H1 (cell line): ENCODE data around the gene PRKCSH. TPM values are rescaled to one million over a fixed set of nuclear protein-coding genes. Genes with fewer than 3 reads are reported as not detected.

Source experiments
- CTCF ChIA-PET: fragments of 300-600 bp; sonication (Branson Sonifier 250); formaldehyde crosslinking; loops from one replicate; lab custom pipeline; 2021; ENCODE audit not compliant: partially characterized antibody; lab: Charles Lee
- POLR2A ChIA-PET: fragments of 300-600 bp; sonication (Branson Sonifier 250); formaldehyde crosslinking; loops from one replicate; lab custom pipeline; 2021; ENCODE audit warnings: inconsistent platforms; ENCODE audit not compliant: partially characterized antibody; lab: Charles Lee
- DNase-seq, 2 experiments: peaks; one replicate each; pipeline versions ENCODE4 v3.0.0 to v3.0.0-alpha.2; 2010 to 2022; ENCODE audit warnings: low spot score in 2 of 2, low read depth in 1 of 2, mixed read lengths in 1 of 2
- FAIRE-seq: peaks from 2 replicates; lab custom pipeline; 2011; peaks lifted over from hg19 to GRCh38; lab: Jason Lieb, UNC
- H2AFZ ChIP-seq: 2 replicates; pipeline ENCODE4 v1.8.1; 2012; ENCODE audit warnings: low read length, inconsistent platforms
- H2AK5ac ChIP-seq: 2 replicates; pipeline ENCODE4 v1.6.1; 2013; ENCODE audit warnings: low read depth, low read length
- H2BK120ac ChIP-seq: replicated peaks from 2 replicates; pipeline ENCODE3; 2013; ENCODE audit warnings: low read depth, low read length, inconsistent platforms
- H2BK12ac ChIP-seq: 2 replicates; pipeline ENCODE4 v1.6.1; 2013; ENCODE audit warnings: low read depth, low read length
- H2BK15ac ChIP-seq: 2 replicates; pipeline ENCODE4 v1.6.1; 2013; ENCODE audit warnings: low read length
- H2BK20ac ChIP-seq: 2 replicates; pipeline ENCODE4 v1.6.1; 2013; ENCODE audit warnings: low read length
- H2BK5ac ChIP-seq: 2 replicates; pipeline ENCODE4 v1.6.1; 2013; ENCODE audit warnings: low read depth, low read length
- H3K14ac ChIP-seq: 2 replicates; pipeline ENCODE4 v1.6.1; 2013; ENCODE audit warnings: inconsistent platforms; ENCODE audit not compliant: insufficient read length
- H3K18ac ChIP-seq: 2 replicates; pipeline ENCODE4 v1.6.1; 2013; ENCODE audit warnings: low read length; ENCODE audit errors: extremely low read depth
- H3K23ac ChIP-seq: 2 replicates; pipeline ENCODE4 v1.6.1; 2013; ENCODE audit warnings: inconsistent platforms; ENCODE audit not compliant: insufficient read length
- H3K23me2 ChIP-seq: 2 replicates; pipeline ENCODE4 v1.6.1; 2013; ENCODE audit warnings: low read depth, low read length
- H3K27ac ChIP-seq: 2 replicates; pipeline ENCODE4 v1.6.1; 2011; ENCODE audit warnings: low read depth, low read length, inconsistent platforms
- H3K27me3 ChIP-seq, 4 experiments: replicated peaks in 1 of 4; 1 replicate in 1 of 4; 2 replicates in 3 of 4; pipeline versions ENCODE4 v1.6.1 to v1.8.1; 2011 to 2013; ENCODE audit warnings: low read length in 3 of 4, mild to moderate bottlenecking in 3 of 4, inconsistent platforms in 2 of 4, mixed read lengths in 2 of 4, moderate library complexity in 1 of 4; ENCODE audit not compliant: control insufficient read depth in 3 of 4, insufficient read depth in 3 of 4; ENCODE audit errors: extremely low read depth in 1 of 4
- H3K36me3 ChIP-seq, 4 experiments: 2 replicates each; pipeline versions ENCODE4 v1.6.1 to v1.8.1; 2011 to 2013; ENCODE audit warnings: mild to moderate bottlenecking in 4 of 4, low read length in 3 of 4, moderate library complexity in 2 of 4, control low read depth in 1 of 4, inconsistent platforms in 1 of 4; ENCODE audit not compliant: insufficient read depth in 4 of 4, control insufficient read depth in 2 of 4
- H3K4ac ChIP-seq: replicated peaks from 2 replicates; pipeline ENCODE3; 2013; ENCODE audit warnings: low read length, low read depth, mixed read lengths, inconsistent platforms; ENCODE audit not compliant: insufficient read length
- H3K4me1 ChIP-seq, 4 experiments: replicated peaks in 1 of 4; 1 replicate in 1 of 4; 2 replicates in 3 of 4; pipeline versions ENCODE4 v1.6.1 to v1.8.1; 2011 to 2013; ENCODE audit warnings: low read length in 3 of 4, inconsistent platforms in 2 of 4, mixed read lengths in 1 of 4; ENCODE audit not compliant: insufficient read depth in 4 of 4, control insufficient read depth in 3 of 4
- H3K4me2 ChIP-seq, 2 experiments: 2 replicates each; pipeline versions ENCODE4 v1.6.1 to v1.8.1; 2011 to 2013; ENCODE audit warnings: low read depth in 2 of 2, low read length in 2 of 2, control low read depth in 1 of 2, inconsistent platforms in 1 of 2, mild to moderate bottlenecking in 1 of 2; ENCODE audit not compliant: insufficient read depth in 1 of 2
- H3K4me3 ChIP-seq, 4 experiments: fragments of 200-600, 300-600 bp in 1 of 4; sonication (generic), shearing (Covaris generic), sonication (Bioruptor Twin) in 1 of 4; 2 replicates each; pipeline versions ENCODE4 v1.5.1 to v1.8.1; 2011 to 2016; ENCODE audit warnings: low read length in 4 of 4, low read depth in 3 of 4, control low read depth in 2 of 4, inconsistent platforms in 2 of 4, mild to moderate bottlenecking in 2 of 4, mixed read lengths in 1 of 4, moderate library complexity in 1 of 4; ENCODE audit not compliant: insufficient read depth in 2 of 4; ENCODE audit errors: extremely low read depth in 1 of 4
- H3K56ac ChIP-seq: replicated peaks from 2 replicates; pipeline ENCODE3; 2013; ENCODE audit warnings: low read depth, mild to moderate bottlenecking, mixed read lengths, low read length, inconsistent platforms; ENCODE audit not compliant: insufficient read length
- H3K79me1 ChIP-seq: 2 replicates; pipeline ENCODE4 v1.6.1; 2013; ENCODE audit warnings: low read depth, low read length, control low read depth
- H3K79me2 ChIP-seq, 2 experiments: 2 replicates each; pipeline versions ENCODE4 v1.6.1 to v1.8.1; 2012 to 2013; ENCODE audit warnings: low read length in 2 of 2, mild to moderate bottlenecking in 2 of 2, inconsistent platforms in 1 of 2; ENCODE audit not compliant: insufficient read depth in 2 of 2, control insufficient read depth in 1 of 2
- H3K9ac ChIP-seq, 4 experiments: replicated peaks in 1 of 4; 1 replicate in 1 of 4; 2 replicates in 3 of 4; pipeline versions ENCODE4 v1.6.1 to v1.8.1; 2011 to 2013; ENCODE audit warnings: low read depth in 3 of 4, low read length in 3 of 4, control low read depth in 2 of 4, mild to moderate bottlenecking in 2 of 4, moderate library complexity in 2 of 4, inconsistent platforms in 1 of 4; ENCODE audit errors: extremely low read depth in 1 of 4
- H3K9me3 ChIP-seq, 2 experiments: 2 replicates each; pipeline versions ENCODE4 v1.6.1 to v1.8.1; 2012 to 2013; ENCODE audit warnings: mild to moderate bottlenecking in 2 of 2, moderate library complexity in 2 of 2, control low read depth in 1 of 2, inconsistent platforms in 1 of 2, low read depth in 1 of 2, low read length in 1 of 2, mixed read lengths in 1 of 2; ENCODE audit not compliant: insufficient read depth in 2 of 2
- H4K20me1 ChIP-seq, 2 experiments: replicated peaks in 1 of 2; 2 replicates each; pipeline versions ENCODE3 to v1.8.1; 2011 to 2013; ENCODE audit warnings: inconsistent platforms in 2 of 2, low read length in 2 of 2, mild to moderate bottlenecking in 1 of 2; ENCODE audit not compliant: insufficient read depth in 2 of 2, control insufficient read depth in 1 of 2
- H4K5ac ChIP-seq: 2 replicates; pipeline ENCODE4 v1.6.1; 2013; ENCODE audit warnings: low read length, low read depth, mixed read lengths, inconsistent platforms; ENCODE audit not compliant: insufficient read length
- H4K8ac ChIP-seq: 2 replicates; pipeline ENCODE4 v1.8.0; 2013; ENCODE audit warnings: mild to moderate bottlenecking, moderate library complexity, low read length, inconsistent platforms; ENCODE audit not compliant: insufficient read depth; ENCODE audit errors: extremely low read depth
- H4K91ac ChIP-seq: replicated peaks from 2 replicates; pipeline ENCODE3; 2013; ENCODE audit warnings: low read length, mixed read lengths, inconsistent platforms; ENCODE audit not compliant: insufficient read length
- CHD2 ChIP-seq: IDR thresholded peaks from 2 replicates; pipeline ENCODE4 v1.6.1; 2012; ENCODE audit warnings: low read length, improper control_type of control experiment
- GABPA ChIP-seq: IDR thresholded peaks from 2 replicates; pipeline ENCODE4 v1.6.1; 2011; ENCODE audit warnings: mild to moderate bottlenecking, low read length, moderate library complexity, borderline replicate concordance; ENCODE audit not compliant: insufficient read depth
- SIRT6 ChIP-seq: IDR thresholded peaks from one replicate; pipeline ENCODE4 v1.7.1; 2012; ENCODE audit warnings: low read length, inconsistent platforms
- SIX5 ChIP-seq: IDR thresholded peaks from 2 replicates; pipeline ENCODE4 v1.6.1; 2011; ENCODE audit warnings: mild to moderate bottlenecking, low read depth, low read length
- SP4 ChIP-seq: IDR thresholded peaks from 2 replicates; pipeline ENCODE4 v1.6.1; 2012; ENCODE audit warnings: low read length, inconsistent platforms
- WGBS, 2 experiments: shearing (Covaris generic) in 1 of 2; methylation state at CpG; one replicate each; pipeline versions ENCODE4 v1.1.6 to v1.1.7; 2013 to 2015; ENCODE audit warnings: low lambda C conversion rate in 2 of 2, mixed read lengths in 2 of 2, inconsistent platforms in 1 of 2, low coverage in 1 of 2, missing lambda C conversion rate in 1 of 2; ENCODE audit not compliant: insufficient replicate concordance in 2 of 2, insufficient coverage in 1 of 2, insufficient read length in 1 of 2; ENCODE audit errors: extremely low coverage in 1 of 2, missing lambda C conversion rate in 1 of 2; 5-methylcytosine and 5-hydroxymethylcytosine counted together
- polyA plus RNA-seq, 7 experiments: library from polyadenylated mRNA; depleted of rRNA in 3 of 7; stranded (reverse) in 5 of 7; unstranded in 2 of 7; fragments of >200 nt in 5 of 7; fragments of 200-250 nt in 2 of 7; gene quantifications; 1 replicate in 5 of 7; 2 replicates in 1 of 7; 4 replicates in 1 of 7; pipeline versions ENCODE4 v1.2.1 to v1.2.3, GENCODE V29; 2011 to 2013; ENCODE audit warnings: missing spikeins in 2 of 7, mixed read lengths in 2 of 7
- total RNA-seq: library from RNA; stranded (reverse); fragmentation: NEBNext Ultra II Directional; extraction: Animal tissue kit (Norgen Biotek cat#: 25700); gene quantifications from 2 replicates; pipeline ENCODE4 v1.2.1, GENCODE V29; 2021
- TF ChIP-seq, protein P1 (sequence below): IDR thresholded peaks from 2 replicates; pipeline ENCODE4 v1.6.1; 2012; ENCODE audit warnings: inconsistent platforms

PRKCSH gene
- total and polyA plus RNA-seq, 2 of the 8 experiments (the other 6 are each of a cell fraction or from before 2014, with no cell fraction given): 97.2 to 337 TPM

DNA sequence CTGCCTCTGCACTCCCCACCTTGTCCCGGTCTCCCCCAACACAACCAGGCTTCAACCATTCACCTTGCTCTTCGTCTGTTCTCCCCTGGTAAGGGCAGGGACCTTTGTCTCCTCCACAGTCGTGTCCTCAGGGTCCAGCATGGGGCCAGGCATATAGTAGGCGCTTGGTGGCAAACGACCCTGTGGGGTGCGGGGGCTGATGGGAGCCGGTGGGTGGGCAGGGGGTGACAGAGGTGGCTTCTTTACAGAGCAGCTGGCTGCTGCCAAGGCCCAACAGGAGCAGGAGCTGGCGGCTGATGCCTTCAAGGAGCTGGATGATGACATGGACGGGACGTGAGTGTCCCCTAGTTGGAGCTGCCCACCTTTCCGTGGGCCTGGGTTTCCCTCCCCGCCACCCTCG lies 9.7 kb downstream of the PRKCSH start:
- Histone ChIP-seq H3K4me1 (no peaks in the 10 kb centered on the region; a peak in 2 of 7 replicates), H3K79me2 (no peaks in the 10 kb centered on the region), H3K79me1 (peaks cover 2% of the 10 kb centered on the region; the same call in 1 of the 2 replicates), H2BK120ac (no peak overlapping the region), H3K27ac (no peak overlapping the region), H4K91ac (no peak overlapping the region), H2BK5ac (no peak overlapping the region), H2AK5ac (no peak overlapping the region), H2BK12ac (no peak overlapping the region), H3K18ac (no peak overlapping the region), H3K9me3 (no peaks in the 10 kb centered on the region), H3K27me3 (no peaks in the 10 kb centered on the region), H4K20me1 (peaks cover 9 to 20% of the 10 kb centered on the region in 2 experiments), H3K23ac (no peak overlapping the region), H3K9ac (no peak overlapping the region), H4K8ac (no peak overlapping the region), H3K4me3 (no peak overlapping the region), H3K36me3 (peaks cover 25 to 63% (median 52%) of the 10 kb centered on the region in 4 experiments), H2AFZ (no peak overlapping the region), H3K4me2 (no peak overlapping the region), H2BK15ac (no peak overlapping the region), H3K14ac (no peak overlapping the region), H4K5ac (no peak overlapping the region), H2BK20ac (no peak overlapping the region), H3K23me2 (no peaks in the 10 kb centered on the region), H3K56ac (no peak overlapping the region), H3K4ac (no peak overlapping the region)
- WGBS, 2 experiments: 92% methylated on average over 12 of the region's 13 CpGs; no CpG with 5 or more reads in 1 of the 2 experiments
- DNase-seq: no peak
- ChIA-PET CTCF (interaction anchor here (0.5 to 13.0 kb wide), 18 partner anchors 8 to 189 kb away, joined by 3 to 192 read pairs (median 5); partner anchors contain the start of genes CCDC159, EPOR, ODAD3 and PRKCSH), POLR2A (interaction anchor here (1.1 to 1.6 kb wide), 6 partner anchors 9 to 70 kb away, joined by 3 to 9 read pairs (median 4); partner anchors contain the start of genes EPOR, ODAD3, PRKCSH and RGL3)
- FAIRE-seq: no peak
- TF ChIP-seq SIX5: no peak
- TF ChIP-seq, protein P1, sequence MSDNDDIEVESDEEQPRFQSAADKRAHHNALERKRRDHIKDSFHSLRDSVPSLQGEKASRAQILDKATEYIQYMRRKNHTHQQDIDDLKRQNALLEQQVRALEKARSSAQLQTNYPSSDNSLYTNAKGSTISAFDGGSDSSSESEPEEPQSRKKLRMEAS: no peak
- no peak for TF ChIP-seq SIRT6
- no peak for TF ChIP-seq SP4
- TF ChIP-seq GABPA: no peak
- TF ChIP-seq CHD2: no peak
